22Rv1 (cell line): ENCODE measurements around the gene APC.

Experiments
- H3K27ac ChIP-seq: fragments of 450-650 bp; 2 replicates; pipeline ENCODE4 v1.5.1; 2017
- CTCF ChIP-seq: fragments of 450-650 bp; IDR thresholded peaks from 2 replicates; pipeline ENCODE4 v1.5.1; 2017; ENCODE audit warnings: mild to moderate bottlenecking
- ZFX ChIP-seq: fragments of 450-650 bp; IDR thresholded peaks from 2 replicates; pipeline ENCODE4 v1.6.1; 2017; ENCODE audit warnings: antibody characterized with exemption, borderline replicate concordance

APC gene

DNA sequence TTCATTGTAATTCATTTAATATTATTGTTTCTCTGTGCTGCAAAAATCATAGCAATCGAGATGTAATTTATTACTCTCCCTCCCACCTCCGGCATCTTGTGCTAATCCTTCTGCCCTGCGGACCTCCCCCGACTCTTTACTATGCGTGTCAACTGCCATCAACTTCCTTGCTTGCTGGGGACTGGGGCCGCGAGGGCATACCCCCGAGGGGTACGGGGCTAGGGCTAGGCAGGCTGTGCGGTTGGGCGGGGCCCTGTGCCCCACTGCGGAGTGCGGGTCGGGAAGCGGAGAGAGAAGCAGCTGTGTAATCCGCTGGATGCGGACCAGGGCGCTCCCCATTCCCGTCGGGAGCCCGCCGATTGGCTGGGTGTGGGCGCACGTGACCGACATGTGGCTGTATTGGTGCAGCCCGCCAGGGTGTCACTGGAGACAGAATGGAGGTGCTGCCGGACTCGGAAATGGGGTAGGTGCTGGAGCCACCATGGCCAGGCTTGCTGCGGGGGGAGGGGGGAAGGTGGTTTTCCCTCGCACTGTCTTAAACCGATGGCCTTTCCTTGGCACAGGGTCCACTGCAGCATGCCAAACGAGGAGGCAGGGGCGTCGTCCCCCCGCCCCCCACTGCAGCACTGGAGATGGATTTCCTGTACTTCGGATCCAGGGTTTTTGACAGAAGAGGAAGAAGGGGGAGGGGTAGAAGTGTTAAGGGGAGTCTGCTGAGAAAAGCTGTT is at the start of gene APC:
APC (plus strand) TSS at position 423 of the 728 bp plus-strand sequence. CDS start 17,006 bp downstream, outside the sequence.
- TF ChIP-seq CTCF (no peak), ZFX (no peak)
- no peak within 1 kb of the TSS for H3K27ac ChIP-seq

DNA sequence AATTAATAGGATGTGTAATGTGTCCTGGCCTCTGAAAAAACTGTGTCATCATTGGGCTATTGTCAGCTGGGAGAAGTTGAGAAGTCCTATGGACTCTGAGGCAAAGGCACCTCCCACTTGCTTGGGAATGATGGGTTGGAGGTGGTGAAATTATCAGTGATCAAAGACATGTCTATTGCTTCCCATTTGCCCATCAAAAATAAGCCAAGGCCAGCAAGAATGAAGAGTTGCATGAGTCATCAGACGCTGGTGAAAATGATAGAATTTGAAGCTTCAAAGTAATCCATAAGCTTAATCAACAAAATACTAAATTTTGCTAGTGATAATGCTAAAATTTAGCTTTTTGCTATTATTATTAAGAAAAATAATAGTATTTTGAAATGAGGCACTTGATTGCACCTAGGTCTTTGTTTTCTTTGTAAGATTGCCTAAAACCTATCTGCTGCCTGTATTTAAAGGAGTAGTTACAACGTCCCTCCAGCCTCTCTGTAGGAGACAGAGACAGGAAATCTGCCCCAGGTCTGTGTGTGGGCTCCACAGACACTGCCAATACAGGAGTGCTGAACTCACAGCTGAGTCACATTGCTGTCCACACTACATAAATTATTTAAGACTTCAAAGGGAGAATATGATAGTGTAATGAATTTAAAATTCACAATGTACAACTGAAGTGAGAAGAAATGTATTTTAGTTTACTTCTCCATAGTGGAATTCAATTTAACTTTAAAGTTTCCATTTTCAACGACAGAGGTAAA is 48.4 kb upstream of the APC start:
- TF ChIP-seq CTCF (no peak), ZFX (no peak)
- no peak overlapping the region for H3K27ac ChIP-seq

- TF ChIP-seq CTCF (no peak), ZFX (no peak)
- H3K27ac ChIP-seq, result no peak overlapping the region
Measured at GRCh38 chr5:112690605-112691338, 46.9 kb upstream of the APC start.

- TF ChIP-seq CTCF, result no peak
- no peak for TF ChIP-seq ZFX
- H3K27ac ChIP-seq, result no peak overlapping the region
Measured at GRCh38 chr5:112691339-112691680, 46.4 kb upstream of the APC start.

- TF ChIP-seq ZFX, result no peak
- peak; percentile 62 for TF ChIP-seq CTCF
- H3K27ac ChIP-seq, result no peak overlapping the region
Measured at GRCh38 chr5:112691758-112692157, 45.9 kb upstream of the APC start.

- H3K27ac ChIP-seq, result no peak overlapping the region
- TF ChIP-seq CTCF (no peak), ZFX (no peak)
Measured at GRCh38 chr5:112692472-112692871, 45.2 kb upstream of the APC start.

GRCh38 chr5:112693301-112693700 is 44.4 kb upstream of the APC start:
- H3K27ac ChIP-seq, result no peak overlapping the region
- TF ChIP-seq ZFX, result no peak
- no peak for TF ChIP-seq CTCF
